ENCODE results near the gene RHBDD3. TPM values are rescaled to one million over a fixed set of nuclear protein-coding genes. Genes with fewer than 3 reads are reported as not detected.

The RHBDD3 gene
- total RNA-seq, 1 donor from 2014 or later = 10.4 TPM

GRCh38 chr22:29306175-29306834 is 38.5 kb upstream of the RHBDD3 start, which contains the start of gene GAS2L1:
Gene GAS2L1, plus strand, starts transcription at chr22:29306650. Its CDS starts 1,456 bp downstream, at chr22:29308106.
- peak; percentile 42 for ATAC-seq

GRCh38 chr22:29305836-29306174 is 38.0 kb upstream of the RHBDD3 start:
- no peak for ATAC-seq

- no peak for ATAC-seq
These were observed 35.1 kb upstream of the RHBDD3 start for GRCh38 chr22:29302681-29303465.

- ATAC-seq = no peak
These were observed 34.6 kb upstream of the RHBDD3 start for GRCh38 chr22:29302402-29302680.

GRCh38 chr22:29301716-29302401 is 34.1 kb upstream of the RHBDD3 start:
- ATAC-seq = no peak

- peak; percentile 1 for ATAC-seq
These were observed 33.2 kb upstream of the RHBDD3 start for GRCh38 chr22:29300807-29301601.

GRCh38 chr22:29300467-29300806 is 32.7 kb upstream of the RHBDD3 start:
- ATAC-seq = no peak

GRCh38 chr22:29299136-29299900 is 31.5 kb upstream of the RHBDD3 start:
- ATAC-seq = no peak

GRCh38 chr22:29298641-29299040 is 30.9 kb upstream of the RHBDD3 start:
- no peak for ATAC-seq

GRCh38 chr22:29292379-29292778 is 24.6 kb upstream of the RHBDD3 start:
- no peak for ATAC-seq

GRCh38 chr22:29291215-29291614 is 23.4 kb upstream of the RHBDD3 start:
- ATAC-seq = no peak

- ATAC-seq = no peak
These were observed 22.3 kb upstream of the RHBDD3 start for GRCh38 chr22:29290061-29290460.

- no peak for ATAC-seq
These were observed 21.1 kb upstream of the RHBDD3 start for GRCh38 chr22:29288837-29289236.

- ATAC-seq = no peak
These were observed 16.4 kb upstream of the RHBDD3 start for GRCh38 chr22:29284196-29284595.

- ATAC-seq = no peak
These were observed 10.1 kb upstream of the RHBDD3 start for GRCh38 chr22:29277927-29278326.

GRCh38 chr22:29275819-29276565 is 8.2 kb upstream of the RHBDD3 start:
- no peak for ATAC-seq

- no peak for ATAC-seq
These were observed 7.4 kb upstream of the RHBDD3 start for GRCh38 chr22:29275167-29275566.

- ATAC-seq = no peak
These were observed 4.8 kb upstream of the RHBDD3 start for GRCh38 chr22:29272624-29273023.

- ATAC-seq = no peak
These were observed 2.9 kb upstream of the RHBDD3 start for GRCh38 chr22:29270475-29271271.

GRCh38 chr22:29269731-29270474 is 2.1 kb upstream of the RHBDD3 start:
- no peak for ATAC-seq

All from esophagus mucosa (tissue), 1 donor.